SKM-1 (cell line): ENCODE results near the gene SGSH.
"Not testable (repeated sequence)": the region's sequence is repeated elsewhere in the genome, so short reads cannot be mapped to it uniquely, and the experiment has no call there.

Experiments used
- DNase-seq: peaks from one replicate; lab custom pipeline; 2025; ENCODE audit not compliant: unreplicated experiment; lab: John Stamatoyannopoulos, UW

The SGSH gene

GRCh38 chr17:80220054-80220735 is at the start of gene SGSH, which contains the start of gene SLC26A11:
TSS of gene SGSH (minus strand) at chr17:80220333. CDS start at chr17:80220313, 20 bp downstream.
TSS of gene SLC26A11 (plus strand) at chr17:80220427. CDS start at chr17:80221561, 1,134 bp downstream.
- DNase-seq, result no peak

- no peak for DNase-seq
These were observed 49.3 kb upstream of the SGSH start for GRCh38 chr17:80269405-80269807.

GRCh38 chr17:80268427-80268826 is 48.3 kb upstream of the SGSH start:
- DNase-seq, result no peak

GRCh38 chr17:80267391-80267790 is 47.3 kb upstream of the SGSH start:
- DNase-seq, result no peak

- no peak for DNase-seq
These were observed 45.3 kb upstream of the SGSH start for GRCh38 chr17:80265205-80266068.

GRCh38 chr17:80264205-80265075 is 44.3 kb upstream of the SGSH start:
- no peak for DNase-seq

GRCh38 chr17:80263253-80264204 is 43.4 kb upstream of the SGSH start:
- no peak for DNase-seq

GRCh38 chr17:80262775-80263244 is 42.7 kb upstream of the SGSH start:
- DNase-seq, result no peak

- DNase-seq, result no peak
These were observed 42.2 kb upstream of the SGSH start for GRCh38 chr17:80262291-80262690.

- DNase-seq, result no peak
These were observed 41.8 kb upstream of the SGSH start for GRCh38 chr17:80261895-80262279.

- DNase-seq, result no peak
These were observed 41.2 kb upstream of the SGSH start for GRCh38 chr17:80261159-80261894.

- DNase-seq, result no peak
These were observed 40.6 kb upstream of the SGSH start, which contains the start of gene RNF213 for GRCh38 chr17:80260791-80261158. TSS of gene RNF213 (plus strand) at chr17:80260852. CDS start at chr17:80263682, 2,830 bp downstream.

- DNase-seq, result no peak
These were observed 40.0 kb upstream of the SGSH start for GRCh38 chr17:80260069-80260535.

- DNase-seq, result no peak
These were observed 39.4 kb upstream of the SGSH start for GRCh38 chr17:80259457-80260068.

GRCh38 chr17:80258296-80258695 is 38.2 kb upstream of the SGSH start:
- not testable (repeated sequence) for DNase-seq

- DNase-seq, result no peak
These were observed 37.6 kb upstream of the SGSH start for GRCh38 chr17:80257716-80258213.

GRCh38 chr17:80256034-80256350 is 35.9 kb upstream of the SGSH start:
- DNase-seq, result no peak

- DNase-seq, result no peak
These were observed 34.5 kb upstream of the SGSH start for GRCh38 chr17:80254396-80255251.
